Measurements from ENCODE around the gene SIPA1L3.

- no peak for TF ChIP-seq CTCF (IDR thresholded peaks at IDR 0.05)
- TF ChIP-seq POLR2A (IDR thresholded peaks at IDR 0.05): no peak
Observed at GRCh38 chr19:38079926-38080380, 172.9 kb downstream of the SIPA1L3 start.
